Stimulated activated CD4-positive, alpha-beta T cell treated with anti-CD3 and anti-CD28 coated beads, Interleukin-2, amount 100 ng/mL, for 24 hours (primary cell): ENCODE data around the gene NUP153.
"Not testable (repeated sequence)": the region's sequence is repeated elsewhere in the genome, so short reads cannot be mapped to it uniquely, and the experiment has no call there.

Source experiments
- DNase-seq, 2 donors: peaks; one replicate each; pipeline ENCODE4 v3.0.0-alpha.2; 2020

Gene NUP153

DNA sequence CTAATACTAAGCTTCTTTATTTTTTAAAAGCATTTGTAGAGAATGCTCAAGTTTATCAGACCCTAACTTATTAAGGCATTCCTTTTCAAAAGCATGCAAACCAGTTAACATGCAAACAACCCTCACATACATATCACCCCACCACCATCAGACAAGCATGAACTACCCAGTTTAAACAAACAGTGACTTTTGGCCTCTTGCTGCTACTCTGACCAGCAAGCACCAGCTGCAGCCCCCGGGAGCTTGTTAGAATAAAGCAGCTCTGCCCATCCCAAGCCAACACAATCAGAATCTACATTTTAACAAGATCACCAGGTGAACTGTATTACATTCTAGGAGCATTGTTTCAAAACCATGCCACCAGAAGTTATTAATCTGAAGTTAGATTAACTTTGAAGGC is 5.9 kb upstream of the NUP153 start:
- no peak for DNase-seq

DNA sequence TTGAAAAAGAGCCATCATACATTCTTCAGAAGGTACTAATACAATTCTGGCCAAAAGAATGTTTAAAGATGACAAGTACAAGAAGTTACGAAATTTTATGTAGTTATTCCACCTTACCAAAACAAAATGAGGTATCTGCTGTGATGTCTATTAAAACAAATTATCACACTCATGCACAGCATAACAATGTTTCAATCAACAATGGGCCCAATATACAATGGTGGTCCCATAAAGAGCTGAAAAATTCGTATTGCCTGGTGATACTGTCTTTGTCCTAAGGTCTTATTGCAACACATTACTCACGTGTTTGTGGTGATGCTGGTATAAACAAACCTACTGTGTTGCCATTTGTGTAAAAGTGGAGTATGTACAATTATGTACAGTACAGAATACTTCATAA is 3.6 kb upstream of the NUP153 start:
- no peak for DNase-seq

DNA sequence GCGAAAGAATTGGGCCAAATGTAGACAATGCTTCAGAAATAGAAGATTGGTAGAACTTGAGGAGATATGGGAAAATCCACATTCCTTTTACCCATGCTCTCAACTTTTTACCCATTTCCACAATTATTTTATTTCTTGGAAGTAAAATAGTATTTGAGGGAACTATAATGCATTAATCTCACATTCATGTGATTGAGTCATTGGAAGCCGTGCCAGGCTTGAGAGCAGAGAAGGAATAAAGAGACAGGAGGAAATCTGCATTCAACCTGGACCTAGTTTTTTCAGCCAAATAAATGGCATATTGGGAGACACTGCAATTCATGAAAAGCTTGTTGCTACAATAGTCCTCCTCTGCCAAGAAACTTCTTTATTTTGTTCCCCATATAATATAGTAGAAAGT is 2.8 kb upstream of the NUP153 start:
- no peak for DNase-seq

DNA sequence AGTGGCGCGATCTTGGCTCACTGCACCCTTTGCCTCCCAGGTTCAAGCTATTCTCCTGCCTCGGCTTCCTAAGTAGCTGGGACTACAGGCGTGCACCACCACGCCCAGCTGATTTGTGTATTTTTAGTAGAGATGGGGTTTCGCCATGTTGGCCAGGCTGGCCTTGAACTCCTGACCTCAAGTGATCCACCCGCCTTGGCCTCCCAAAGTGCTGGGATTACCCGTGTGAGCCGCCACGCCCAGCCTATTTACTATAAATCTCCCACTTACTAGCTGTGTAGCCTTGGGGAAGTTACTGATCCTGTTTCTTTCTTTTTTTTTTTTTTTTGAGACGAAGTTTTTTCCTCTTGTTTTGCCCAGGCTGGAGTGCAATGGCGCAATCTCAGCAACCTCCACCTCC is 1.3 kb upstream of the NUP153 start:
- not testable (repeated sequence) for DNase-seq

DNA sequence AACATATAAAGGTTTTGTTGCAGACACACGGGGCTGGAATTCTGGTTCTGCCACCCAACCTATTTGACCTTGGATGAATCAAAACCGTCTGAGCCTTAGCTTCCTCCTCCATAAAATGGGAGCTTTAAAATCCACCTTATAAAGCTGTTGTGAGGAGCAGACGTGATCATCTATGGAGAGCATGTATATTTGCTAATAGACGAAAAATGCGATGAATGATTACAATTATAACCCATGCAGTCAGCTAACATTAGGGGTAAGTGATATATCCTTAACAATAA is 586 bp upstream of the NUP153 start:
- DNase-seq = no peak

DNA sequence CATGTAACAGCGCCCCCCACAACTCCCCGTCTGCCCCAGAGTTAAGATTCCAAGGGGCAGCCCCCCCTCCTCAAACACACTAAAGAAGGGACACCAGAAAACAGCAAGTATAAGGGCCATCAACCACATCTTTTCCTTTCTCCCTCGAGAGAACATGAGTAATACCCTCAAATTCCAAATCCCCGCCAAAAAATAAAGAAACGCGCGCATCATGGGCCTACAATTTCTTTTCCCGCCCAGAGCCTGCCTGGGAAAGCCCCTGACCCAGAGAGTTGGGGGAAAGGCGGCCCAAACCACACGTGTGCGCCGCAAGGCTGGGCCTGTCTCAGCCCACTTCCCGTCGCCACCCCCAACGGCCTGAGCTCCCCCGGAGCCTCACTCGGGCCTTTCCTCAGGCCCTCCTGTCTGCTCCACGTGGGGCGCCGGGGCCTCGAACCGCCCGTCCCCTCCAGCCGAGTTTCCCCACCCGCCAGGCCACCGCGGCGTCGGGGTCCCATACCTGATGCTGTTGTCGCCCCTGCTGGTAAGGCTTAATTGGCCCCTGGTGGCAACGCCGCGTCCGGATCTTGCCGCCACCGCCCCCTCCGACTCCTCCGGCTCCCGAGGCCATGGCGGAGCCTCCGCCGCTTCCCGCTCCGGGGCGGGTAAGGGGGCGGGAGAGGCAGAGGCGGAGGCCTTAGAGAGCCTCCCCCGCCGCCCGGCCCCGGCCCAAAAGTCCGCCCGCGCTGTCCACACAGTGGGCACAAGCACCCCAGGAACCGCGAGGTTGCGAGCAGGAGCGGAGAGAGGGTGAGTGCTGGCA is 746 bp downstream of the NUP153 start:
- peak; percentile 87 to 88 for DNase-seq

DNA sequence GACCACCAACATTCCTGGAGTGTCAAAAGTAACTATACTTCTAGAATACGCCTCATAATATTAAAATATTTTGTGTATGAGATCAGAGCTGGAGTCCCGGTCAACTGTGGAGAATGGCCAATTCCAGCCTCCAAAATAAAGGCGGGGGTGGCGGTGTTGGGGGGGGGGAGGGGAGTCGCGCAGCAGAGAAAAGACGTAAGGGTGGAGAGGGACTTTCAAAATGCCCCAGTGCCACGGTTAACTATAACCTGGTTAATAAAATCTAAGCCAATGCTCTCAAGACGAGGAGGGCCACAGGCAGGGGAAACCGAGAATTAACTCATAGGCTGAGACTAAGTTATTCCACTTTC is 1.3 kb downstream of the NUP153 start:
- no peak for DNase-seq

DNA sequence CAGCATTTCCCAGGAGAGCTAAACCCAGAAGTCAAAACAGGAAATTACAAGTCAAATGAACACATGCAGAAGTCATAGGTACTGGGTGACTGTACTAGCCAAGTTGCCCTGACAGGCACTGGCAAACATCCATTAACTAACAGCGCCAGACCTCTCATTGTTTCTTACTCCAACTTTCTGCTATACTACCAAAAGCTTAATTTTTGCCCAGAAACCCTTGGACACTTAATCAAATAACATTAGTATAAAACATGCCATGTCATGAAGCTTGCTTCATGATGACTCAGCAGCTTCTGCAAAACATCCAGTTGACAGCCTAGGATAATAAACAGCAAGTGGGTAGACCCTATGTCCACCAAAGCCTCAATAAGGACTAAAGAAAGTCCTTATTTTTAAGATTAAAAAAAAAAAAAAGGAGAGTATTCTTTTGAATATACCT is 3.5 kb downstream of the NUP153 start:
- no peak for DNase-seq

DNA sequence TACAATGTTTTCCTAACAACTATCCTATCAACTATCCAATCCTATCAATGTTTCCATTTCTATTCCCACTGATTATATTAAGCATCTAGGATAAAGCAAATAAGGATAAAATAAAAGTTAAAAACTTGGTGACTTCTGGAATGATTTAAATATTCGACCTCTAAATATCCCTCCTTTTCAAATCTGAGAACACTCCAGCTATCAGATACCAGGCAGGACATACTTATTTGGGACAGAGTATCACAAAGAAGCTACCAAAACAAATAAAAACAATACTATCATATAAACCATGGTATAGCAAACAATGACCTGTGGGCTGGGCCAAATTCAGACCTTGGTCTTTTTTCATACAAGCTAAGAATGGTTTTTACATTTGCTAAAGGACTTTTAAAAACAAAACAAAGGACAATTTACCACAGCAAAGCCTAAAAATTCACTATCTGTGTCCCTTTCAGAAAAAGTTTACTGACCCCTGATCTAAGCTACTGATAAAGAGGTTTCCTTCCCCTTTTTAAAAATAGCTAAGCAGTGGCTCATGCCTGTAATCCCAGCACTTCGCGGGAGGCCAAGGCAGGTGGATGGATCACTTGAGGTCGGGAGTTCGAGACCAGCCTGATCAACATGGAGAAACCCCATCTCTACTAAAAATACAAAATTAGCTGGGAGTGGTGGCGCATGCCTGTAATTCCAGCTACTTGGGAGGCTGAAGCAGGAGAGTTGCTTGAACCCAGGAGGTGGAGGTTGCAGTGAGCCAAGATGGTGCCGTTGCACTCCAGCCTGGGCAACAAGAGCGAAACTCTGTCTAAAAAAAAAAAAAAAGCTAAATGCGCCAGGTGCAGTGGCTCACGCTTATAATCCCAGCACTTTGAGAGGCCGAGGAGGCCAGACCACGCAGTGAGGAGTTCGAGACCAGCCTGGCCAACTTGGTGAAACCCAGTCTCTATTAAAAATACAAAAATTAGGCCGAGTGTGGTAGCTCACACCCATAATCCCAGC is 6.0 kb downstream of the NUP153 start:
- no peak for DNase-seq

DNA sequence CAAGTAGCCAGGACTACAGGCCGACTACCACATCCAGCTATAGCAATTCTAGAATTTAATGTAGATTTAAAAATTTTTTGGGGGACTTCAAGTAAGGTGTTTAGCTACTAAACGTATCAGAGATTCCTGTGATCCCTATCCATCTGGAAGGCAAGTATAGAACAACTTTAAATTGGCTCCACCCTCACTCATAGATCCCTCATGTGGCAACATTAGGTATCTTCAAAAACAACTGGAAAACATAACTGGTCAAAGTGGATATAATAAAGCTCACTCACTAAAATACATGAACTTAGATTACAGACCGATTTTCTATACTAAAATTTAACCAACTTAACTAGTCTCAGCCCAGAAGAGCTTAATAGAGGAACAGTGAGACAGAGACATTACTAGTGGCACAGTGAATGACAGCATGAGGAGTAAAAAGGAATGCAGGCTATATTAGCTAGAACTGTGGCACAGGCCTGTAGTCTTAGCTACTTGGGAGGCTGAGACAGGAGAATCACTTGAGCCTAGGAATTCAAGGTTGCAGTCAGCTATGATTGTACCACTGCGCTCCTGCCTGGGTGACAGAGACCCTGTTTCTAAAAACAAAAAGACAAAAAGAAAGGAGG is 14.7 kb downstream of the NUP153 start:
- no peak for DNase-seq

DNA sequence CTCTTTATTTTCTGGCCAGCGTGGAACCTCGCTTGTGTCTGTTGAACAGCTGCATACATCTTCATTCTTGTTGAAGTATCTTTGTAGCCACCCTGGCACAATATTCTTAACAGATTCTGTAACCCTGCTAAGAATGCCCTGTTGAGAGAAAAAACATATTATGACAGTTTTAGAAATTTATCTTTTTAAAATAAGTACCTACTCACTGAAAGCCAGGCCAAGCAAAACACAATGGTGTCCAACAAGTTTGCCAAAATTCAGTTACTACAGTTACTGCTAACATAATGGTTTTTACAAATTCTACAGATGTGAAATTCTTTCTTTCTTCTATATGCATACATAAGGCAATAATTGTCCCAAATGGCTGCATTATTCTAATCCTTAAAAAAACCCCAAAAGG is 18.2 kb downstream of the NUP153 start:
- DNase-seq = no peak

DNA sequence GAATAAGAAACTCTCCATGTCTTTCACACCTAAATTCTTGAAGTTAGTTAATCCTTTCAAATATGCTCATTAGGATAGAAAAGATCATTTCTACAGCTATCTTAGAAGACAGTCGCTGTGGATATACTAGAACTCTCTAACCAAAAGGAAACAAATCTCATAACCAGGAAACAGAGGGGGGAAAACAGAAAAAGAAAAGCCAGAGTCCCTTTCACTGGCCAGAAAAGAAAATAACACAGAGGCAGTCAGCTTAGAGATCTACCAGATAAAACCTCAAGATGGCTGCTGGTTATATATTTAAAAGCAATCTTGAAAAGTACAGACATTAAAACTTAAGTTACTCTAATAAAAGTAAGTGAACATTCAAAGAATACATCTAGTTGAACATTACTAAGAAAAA is 19.6 kb downstream of the NUP153 start:
- no peak for DNase-seq

DNA sequence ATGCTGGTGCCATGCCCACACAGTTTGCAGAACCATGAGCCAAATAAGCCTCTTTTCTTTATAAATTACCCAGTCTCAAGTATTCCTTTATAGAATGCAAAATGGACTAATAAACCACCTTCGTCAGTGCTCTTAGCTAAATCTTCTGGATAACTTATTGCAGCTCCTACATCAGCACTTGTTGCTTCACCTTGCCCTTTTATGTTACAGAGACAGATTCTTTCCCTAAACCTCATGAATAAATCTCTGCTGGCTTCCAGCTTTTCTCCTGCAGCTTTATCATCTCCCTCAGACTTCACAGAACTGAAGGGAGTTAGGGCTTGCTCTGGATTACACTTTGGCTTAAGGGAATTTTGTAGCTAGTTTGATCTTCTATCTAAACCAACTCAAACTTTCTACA is 22.6 kb downstream of the NUP153 start:
- DNase-seq = no peak

DNA sequence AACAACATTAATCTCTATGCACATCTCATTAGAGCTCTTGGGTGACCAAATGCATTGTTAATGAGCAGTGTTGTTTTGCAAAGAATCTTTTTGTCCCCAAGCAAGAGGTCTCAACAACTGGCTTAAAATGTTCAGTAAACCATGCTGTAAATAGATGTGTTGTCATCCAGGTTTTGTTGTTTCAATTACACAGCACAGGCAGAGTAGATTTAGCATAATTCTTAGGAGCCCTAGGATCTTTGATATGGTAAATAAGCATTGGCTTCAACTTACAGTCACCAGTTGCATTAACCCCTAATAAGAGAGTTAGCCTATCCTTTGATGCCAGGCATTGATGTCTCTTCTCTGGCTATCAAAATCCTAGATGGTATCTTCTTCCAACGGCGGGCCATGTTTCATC is 23.3 kb downstream of the NUP153 start:
- DNase-seq = no peak

DNA sequence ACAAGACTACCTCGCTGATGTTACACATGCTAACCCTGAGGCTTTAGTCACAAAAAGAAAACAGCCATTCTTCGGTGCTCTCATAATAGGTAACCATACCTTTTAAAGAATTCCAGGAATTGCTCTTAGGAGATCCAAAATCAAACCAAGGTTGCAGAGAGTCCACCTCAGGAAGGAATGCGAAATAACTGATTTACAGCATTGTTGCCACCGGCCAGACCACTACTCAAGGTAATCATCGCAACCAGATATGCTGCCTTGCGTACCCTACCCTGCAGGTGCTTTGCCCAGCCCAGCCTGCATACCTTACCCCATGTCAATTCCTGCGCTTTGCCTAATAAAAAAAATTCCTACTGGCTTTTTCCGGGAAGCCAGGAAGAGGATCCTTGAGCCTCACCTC is 27.0 kb downstream of the NUP153 start:
- DNase-seq = no peak

DNA sequence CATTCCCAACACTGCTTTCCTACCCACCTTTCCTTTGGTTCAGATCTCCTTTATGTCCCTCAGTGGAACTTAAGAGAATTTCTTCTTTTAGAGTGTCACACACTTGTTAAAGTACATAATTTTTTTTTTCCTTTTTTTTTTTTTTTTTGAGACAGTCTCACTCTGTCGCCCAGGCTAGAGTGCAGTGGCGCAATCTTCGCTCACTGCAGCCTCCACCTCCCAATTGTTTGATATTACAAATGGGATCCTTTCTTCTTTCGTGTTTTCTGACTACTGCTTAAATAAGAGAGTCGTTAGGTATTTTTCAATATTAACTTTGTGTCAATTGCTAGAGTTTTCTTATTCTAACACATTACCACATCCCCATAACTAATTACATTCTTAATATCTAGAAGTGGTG is 29.1 kb downstream of the NUP153 start:
- no peak for DNase-seq

DNA sequence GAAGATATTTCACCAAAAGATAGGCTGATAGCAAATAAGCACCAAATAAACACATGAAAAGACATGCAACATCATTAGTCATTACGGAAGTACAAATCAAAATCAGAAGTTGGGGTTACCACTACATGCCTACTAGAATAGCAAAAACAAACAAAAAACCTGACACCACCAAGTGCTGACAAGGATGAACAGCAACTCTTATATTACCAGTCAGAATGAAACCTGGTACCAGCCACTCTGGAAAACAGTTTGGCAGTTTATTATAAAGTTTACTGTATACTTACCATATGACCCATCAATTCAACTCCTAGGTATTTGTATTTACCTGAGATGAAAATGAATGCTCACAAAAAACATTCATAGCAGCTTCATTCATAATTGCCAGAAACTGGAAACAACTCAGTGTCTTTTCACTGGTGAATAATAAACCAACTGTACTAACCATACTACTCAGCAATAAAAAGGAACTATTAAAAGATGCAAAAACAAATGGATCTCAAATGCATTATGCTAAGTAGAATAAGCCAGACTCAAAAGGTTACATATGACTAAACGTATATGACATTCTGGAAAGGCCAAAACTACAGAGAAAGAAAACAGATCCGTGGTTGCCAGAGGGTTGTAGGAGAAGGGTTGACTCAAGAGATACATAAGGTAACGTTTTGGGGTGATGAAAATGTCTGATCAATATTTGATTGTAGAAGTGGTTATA is 33.0 kb downstream of the NUP153 start:
- DNase-seq = no peak

DNA sequence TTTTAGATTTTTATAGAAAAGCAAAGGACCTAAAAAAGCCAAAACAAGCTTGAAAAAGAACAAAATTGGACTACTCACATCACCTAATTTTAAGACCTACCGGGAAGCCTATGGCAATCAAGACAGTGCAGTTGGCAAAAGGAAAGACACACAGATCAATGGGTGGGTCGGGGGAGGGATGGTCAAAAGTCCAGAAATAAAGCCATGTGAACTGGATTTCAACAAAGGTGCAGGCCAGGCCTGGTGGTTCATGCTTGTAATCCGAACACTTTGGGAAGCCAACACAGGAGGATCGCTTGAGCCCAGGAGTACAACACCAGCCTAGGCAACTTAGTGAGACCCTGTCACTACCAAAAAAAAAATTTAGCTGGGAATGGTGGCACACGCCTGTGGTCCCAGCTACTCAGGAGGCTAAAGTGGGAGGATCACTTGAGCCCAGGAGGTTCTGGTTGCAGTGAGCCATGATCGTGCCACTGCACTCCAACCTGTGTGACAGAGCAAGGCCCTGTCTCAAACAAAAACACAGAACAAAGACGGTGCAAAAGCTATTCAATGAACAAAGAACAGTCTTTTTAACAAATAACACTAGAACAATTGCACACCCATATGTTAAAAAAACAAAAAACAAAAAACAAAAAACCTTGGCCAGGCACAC is 34.5 kb downstream of the NUP153 start:
- no peak for DNase-seq

DNA sequence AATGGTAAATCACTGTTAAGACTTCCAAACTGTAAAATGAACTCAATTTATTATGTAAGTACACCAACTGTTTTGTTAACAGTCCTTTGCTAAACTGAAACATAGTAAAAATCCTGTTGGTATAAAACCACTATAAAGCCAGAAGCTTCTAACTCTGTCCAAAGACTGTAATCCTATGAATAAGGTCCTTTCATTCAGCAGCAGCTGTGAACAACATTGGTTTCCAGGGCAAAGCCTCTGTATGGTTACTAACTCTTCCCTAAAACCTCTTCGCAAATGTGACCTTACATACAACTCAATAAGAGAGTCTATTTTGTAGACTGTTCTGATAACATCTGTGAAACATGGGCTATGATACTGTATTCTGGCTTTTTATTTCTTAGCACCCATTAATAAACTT is 40.1 kb downstream of the NUP153 start:
- no peak for DNase-seq

DNA sequence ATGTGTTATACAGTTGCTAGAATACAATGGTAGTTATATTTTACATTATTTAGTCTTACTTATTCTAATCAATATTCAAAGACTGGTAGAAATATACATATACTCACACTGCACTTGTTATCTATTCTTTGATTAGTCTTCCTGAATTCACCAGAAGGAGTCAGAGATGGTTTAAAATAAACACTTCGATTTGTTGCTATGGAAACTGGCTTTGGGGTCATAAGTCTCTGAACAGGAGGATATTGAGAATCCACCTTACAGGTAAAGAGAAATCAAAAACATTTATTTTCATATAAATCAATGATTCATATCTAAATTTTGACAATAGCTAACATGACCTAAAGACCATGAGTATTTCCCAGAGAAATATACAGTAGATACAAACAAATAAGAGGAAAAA is 41.6 kb downstream of the NUP153 start:
- DNase-seq = no peak

DNA sequence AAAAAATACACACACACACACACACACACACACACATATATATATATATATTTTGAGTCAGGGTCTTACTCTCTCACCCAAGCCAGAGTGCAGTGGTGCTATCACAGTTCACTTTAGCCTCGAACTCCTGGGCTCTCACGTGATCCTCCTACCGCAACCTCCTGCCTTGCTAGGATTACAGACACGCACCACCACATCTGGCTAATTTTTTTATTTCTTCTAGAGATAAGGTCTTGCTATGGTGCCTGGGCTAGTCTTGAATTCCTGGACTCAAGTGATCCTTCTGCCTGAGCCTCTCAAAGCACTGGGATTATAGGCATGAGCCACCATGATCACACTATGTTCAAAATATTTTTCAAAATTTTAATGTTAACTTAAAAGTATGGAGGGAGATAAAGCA is 43.5 kb downstream of the NUP153 start:
- no peak for DNase-seq

DNA sequence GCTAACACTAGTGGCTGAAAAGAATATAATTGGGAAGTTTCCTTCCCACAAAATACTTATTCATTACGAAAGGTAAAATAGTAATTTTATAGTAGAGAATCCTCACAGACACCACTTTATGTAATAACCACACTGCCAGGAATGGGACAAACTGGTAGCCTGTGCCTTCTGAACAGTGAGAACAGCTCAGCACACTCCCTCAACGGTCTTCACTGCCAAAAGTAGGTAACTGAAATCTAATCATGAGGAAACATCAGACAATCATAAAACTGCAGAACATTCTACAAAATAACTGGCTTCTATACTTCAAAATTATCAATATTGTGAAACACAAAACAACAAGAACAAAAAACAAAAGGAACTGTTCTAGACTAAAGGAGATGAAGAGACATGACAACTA is 44.1 kb downstream of the NUP153 start:
- no peak for DNase-seq

DNA sequence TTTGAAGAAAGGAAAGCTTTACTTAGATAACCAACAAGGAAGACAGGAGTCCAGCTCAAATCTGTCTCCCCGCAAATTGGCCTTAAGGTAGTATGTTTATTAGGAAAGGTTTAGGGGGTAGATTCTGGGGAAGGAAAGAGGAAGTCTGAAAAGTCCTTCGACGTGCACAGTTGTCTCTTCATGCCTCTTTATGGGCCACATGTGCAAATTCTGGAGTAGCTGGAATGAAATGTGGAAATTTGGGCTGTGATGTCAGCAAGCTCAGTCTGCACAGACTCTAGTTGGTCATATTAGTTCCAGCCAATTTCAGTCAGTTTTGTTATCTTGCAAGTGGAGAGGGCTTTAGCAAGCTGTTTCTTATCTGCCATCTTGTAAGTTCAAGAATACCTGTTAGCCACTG is 50.1 kb downstream of the NUP153 start:
- no peak for DNase-seq
